Liver (tissue), 9 donors: Measurements from ENCODE around the gene MARK3. TPM values are rescaled to one million over a fixed set of nuclear protein-coding genes. Genes with fewer than 3 reads are reported as not detected.

Experiments used
- DNase-seq: peaks from one replicate; pipeline ENCODE4 v3.0.0-alpha.2; 2017; ENCODE audit warnings: low spot score
- H3K27ac ChIP-seq, 2 donors: one replicate each; pipeline ENCODE4 v1.7.0; 2013; ENCODE audit warnings: inconsistent platforms in 2 of 2, low read length in 2 of 2, control low read depth in 1 of 2, low read depth in 1 of 2, mild to moderate bottlenecking in 1 of 2
- H3K27me3 ChIP-seq, 4 donors: one replicate each; pipeline versions ENCODE4 v1.6.1 to v1.7.0; 2013; ENCODE audit warnings: low read length in 3 of 4, inconsistent platforms in 1 of 4, mild to moderate bottlenecking in 1 of 4, moderate library complexity in 1 of 4; ENCODE audit not compliant: control insufficient read depth in 4 of 4, insufficient read depth in 4 of 4
- H3K36me3 ChIP-seq, 4 donors: one replicate each; pipeline versions ENCODE4 v1.6.1 to v1.7.0; 2013; ENCODE audit warnings: low read length in 3 of 4, mild to moderate bottlenecking in 3 of 4, low read depth in 1 of 4, moderate library complexity in 1 of 4; ENCODE audit not compliant: control insufficient read depth in 4 of 4, insufficient read depth in 3 of 4
- H3K4me1 ChIP-seq, 4 donors: one replicate each; pipeline versions ENCODE4 v1.6.1 to v1.7.0; 2013; ENCODE audit warnings: low read length in 3 of 4, mild to moderate bottlenecking in 3 of 4, moderate library complexity in 1 of 4; ENCODE audit not compliant: control insufficient read depth in 4 of 4, insufficient read depth in 4 of 4
- H3K4me3 ChIP-seq, 3 donors: one replicate each; pipeline versions ENCODE4 v1.6.1 to v1.7.0; 2013; ENCODE audit warnings: low read length in 3 of 3, control low read depth in 1 of 3, low read depth in 1 of 3, mild to moderate bottlenecking in 1 of 3
- H3K9ac ChIP-seq, 2 donors: one replicate each; pipeline ENCODE4 v1.7.0; 2013; ENCODE audit warnings: low read length in 2 of 2, mild to moderate bottlenecking in 2 of 2, moderate library complexity in 2 of 2, control low read depth in 1 of 2, low read depth in 1 of 2
- H3K9me3 ChIP-seq, 4 donors: one replicate each; pipeline versions ENCODE4 v1.6.1 to v1.7.0; 2013; ENCODE audit warnings: low read length in 3 of 4; ENCODE audit not compliant: control insufficient read depth in 4 of 4
- ATF3 ChIP-seq: IDR thresholded peaks from 2 replicates; pipeline ENCODE4 v1.6.1; 2016; ENCODE audit warnings: antibody characterized with exemption
- CTCF ChIP-seq: fragments of 150-350 bp; IDR thresholded peaks from 2 replicates; pipeline ENCODE4 v1.5.1; 2017; ENCODE audit warnings: improper control_type of control experiment, low read depth, low read length; ENCODE audit not compliant: missing input control
- EGR1 ChIP-seq, 2 donors: IDR thresholded peaks; 2 replicates each; pipeline ENCODE4 v1.6.1; 2016 to 2018; ENCODE audit warnings: antibody characterized with exemption in 2 of 2, low read depth in 2 of 2
- FOXA1 ChIP-seq: IDR thresholded peaks from 2 replicates; pipeline ENCODE4 v1.6.1; 2016; ENCODE audit warnings: antibody characterized with exemption
- FOXA2 ChIP-seq: IDR thresholded peaks from 2 replicates; pipeline ENCODE4 v1.6.1; 2016; ENCODE audit warnings: antibody characterized with exemption
- GABPA ChIP-seq, 2 donors: IDR thresholded peaks in 1 of 2; conservative IDR thresholded peaks in 1 of 2; 2 replicates each; pipeline ENCODE4 v1.6.1; 2016; ENCODE audit warnings: antibody characterized with exemption in 2 of 2, mild to moderate bottlenecking in 1 of 2, moderate library complexity in 1 of 2
- HNF4G ChIP-seq: IDR thresholded peaks from 2 replicates; pipeline ENCODE4 v1.6.1; 2016; ENCODE audit warnings: antibody characterized with exemption
- JUND ChIP-seq, 2 donors: IDR thresholded peaks; 2 replicates each; pipeline ENCODE4 v1.6.1; 2016; ENCODE audit warnings: antibody characterized with exemption in 2 of 2
- MAX ChIP-seq: IDR thresholded peaks from 2 replicates; pipeline ENCODE4 v1.6.1; 2016; ENCODE audit warnings: antibody characterized with exemption
- NR2F2 ChIP-seq: IDR thresholded peaks from 2 replicates; pipeline ENCODE4 v1.6.1; 2016; ENCODE audit warnings: antibody characterized with exemption
- RAD21 ChIP-seq, 2 donors: IDR thresholded peaks; 2 replicates each; pipeline ENCODE4 v1.6.1; 2016; ENCODE audit warnings: antibody characterized with exemption in 2 of 2, mild to moderate bottlenecking in 2 of 2
- REST ChIP-seq: IDR thresholded peaks from 2 replicates; pipeline ENCODE4 v1.6.1; 2016; ENCODE audit warnings: antibody characterized with exemption, mild to moderate bottlenecking
- RXRA ChIP-seq, 2 donors: IDR thresholded peaks; 2 replicates each; pipeline ENCODE4 v1.6.1; 2017 to 2018; ENCODE audit warnings: antibody characterized with exemption in 2 of 2, mild to moderate bottlenecking in 1 of 2
- SP1 ChIP-seq: IDR thresholded peaks from 2 replicates; pipeline ENCODE4 v1.6.1; 2018; ENCODE audit warnings: antibody characterized with exemption, mild to moderate bottlenecking
- TAF1 ChIP-seq: conservative IDR thresholded peaks from 2 replicates; pipeline ENCODE4 v1.6.1; 2016; ENCODE audit warnings: antibody characterized with exemption, mild to moderate bottlenecking
- YY1 ChIP-seq: IDR thresholded peaks from 2 replicates; pipeline ENCODE4 v1.6.1; 2016; ENCODE audit warnings: antibody characterized with exemption, mild to moderate bottlenecking
- ZBTB33 ChIP-seq: IDR thresholded peaks from 2 replicates; pipeline ENCODE4 v1.6.1; 2016; ENCODE audit warnings: antibody characterized with exemption
- WGBS: extraction: QIAGEN DNeasy Blood & Tissue Kit; methylation state at CpG from one replicate; pipeline ENCODE4 v1.1.7; 2013; 5-methylcytosine and 5-hydroxymethylcytosine counted together
- polyA plus RNA-seq, 2 donors: library from polyadenylated mRNA; stranded (reverse) in 1 of 2; unstranded in 1 of 2; fragments of 200-250 nt in 1 of 2; fragments of >200 nt in 1 of 2; fragmentation: Nextera tagmentation in 1 of 2; extraction: Ambion mirVana in 1 of 2; gene quantifications; one replicate each; pipeline versions ENCODE4 v1.2.1 to v1.2.3, GENCODE V29; 2013 to 2015
- total RNA-seq, 2 donors: library from RNA; depleted of rRNA; stranded (reverse); fragments of >200 nt; gene quantifications; one replicate each; pipeline ENCODE4 v1.2.3, GENCODE V29; 2014
- donor health status: healthy.
- donor health status: healthy.
- donor health status: healthy.
- donor health status: healthy.
- donor health status: healthy.

MARK3 gene
- total and polyA plus RNA-seq, 4 donors = 14.1 to 86.0 (median 33.0) TPM

- no peak for TF ChIP-seq RXRA (IDR thresholded peaks at IDR 0.05)
- no peak for TF ChIP-seq TAF1
- no peak for TF ChIP-seq JUND (IDR thresholded peaks at IDR 0.05)
- no peak for TF ChIP-seq FOXA2
- no peak for TF ChIP-seq HNF4G
- TF ChIP-seq ZBTB33 = no peak
- TF ChIP-seq NR2F2 = no peak
- no peak for TF ChIP-seq RAD21 (IDR thresholded peaks at IDR 0.05)
- no peak for TF ChIP-seq MAX
- TF ChIP-seq FOXA1 = no peak
Measured at GRCh38 chr14:103395244-103395643, 10.0 kb downstream of the MARK3 start (continued).

- WGBS = 99% methylated on average over 2 of the region's 2 CpGs
- H3K4me1 ChIP-seq = peaks cover 7 to 28% (median 12%) of the 10 kb centered on the region in 4 donors
Measured at GRCh38 chr14:103396463-103396862, 11.2 kb downstream of the MARK3 start.

More at GRCh38 chr14:103396463-103396862, 11.2 kb downstream of the MARK3 start:
- H3K36me3 ChIP-seq = no peaks in the 10 kb centered on the region
- no peak for TF ChIP-seq GABPA (IDR thresholded peaks at IDR 0.05 in 1 of 2, conservative IDR thresholded peaks at IDR 0.05 in 1 of 2)
- TF ChIP-seq SP1 = no peak
- TF ChIP-seq FOXA2 = no peak
- no peak for TF ChIP-seq CTCF
- TF ChIP-seq FOXA1 = no peak
- TF ChIP-seq ZBTB33 = no peak
- no peak for TF ChIP-seq TAF1
- no peak for TF ChIP-seq YY1
- no peak for TF ChIP-seq NR2F2
- no peak for TF ChIP-seq EGR1 (IDR thresholded peaks at IDR 0.05; ENCODE audit: low read depth in 2 of 2)
- TF ChIP-seq REST = no peak
- no peak for TF ChIP-seq JUND (IDR thresholded peaks at IDR 0.05)
- TF ChIP-seq RXRA (IDR thresholded peaks at IDR 0.05) = no peak
- no peak for TF ChIP-seq HNF4G
- TF ChIP-seq RAD21 (IDR thresholded peaks at IDR 0.05) = no peak
- no peak for TF ChIP-seq ATF3
- TF ChIP-seq MAX = no peak
- no peak for DNase-seq
- H3K4me3 ChIP-seq = no peak overlapping the region
- no peak overlapping the region for H3K27ac ChIP-seq
- no peaks in the 10 kb centered on the region for H3K27me3 ChIP-seq
- no peaks in the 10 kb centered on the region for H3K9me3 ChIP-seq
- no peak overlapping the region for H3K9ac ChIP-seq
